Endodermal cell (in vitro differentiated cells): ENCODE data around the gene MTUS2. TPM values are rescaled to one million over a fixed set of nuclear protein-coding genes. Genes with fewer than 3 reads are reported as not detected.

Experiments used
- DNase-seq: peaks from one replicate; pipeline ENCODE4 v3.0.0-alpha.2; 2017
- H3K27ac ChIP-seq: 2 replicates; pipeline ENCODE4 v1.5.1; 2013; ENCODE audit warnings: mild to moderate bottlenecking, low read depth, low read length, moderate library complexity
- H3K27me3 ChIP-seq: 2 replicates; pipeline ENCODE4 v1.6.1; 2013; ENCODE audit warnings: mild to moderate bottlenecking, low read length, moderate library complexity; ENCODE audit not compliant: insufficient read depth, control insufficient read depth, poor library complexity, severe bottlenecking
- H3K36me3 ChIP-seq: 2 replicates; pipeline ENCODE4 v1.7.0; 2013; ENCODE audit warnings: mild to moderate bottlenecking, low read length, moderate library complexity; ENCODE audit not compliant: control insufficient read depth, insufficient read depth
- H3K4me1 ChIP-seq: one replicate; pipeline ENCODE4 v1.7.0; 2013; ENCODE audit warnings: low read length; ENCODE audit not compliant: control insufficient read depth, insufficient read depth
- H3K4me3 ChIP-seq: 2 replicates; pipeline ENCODE4 v1.5.1; 2013; ENCODE audit warnings: mild to moderate bottlenecking, low read length, moderate library complexity
- H3K9ac ChIP-seq: 2 replicates; pipeline ENCODE4 v1.6.1; 2013; ENCODE audit warnings: mild to moderate bottlenecking, low read length, moderate library complexity; ENCODE audit not compliant: poor library complexity, severe bottlenecking; ENCODE audit errors: extremely low read depth
- H3K9me3 ChIP-seq: 2 replicates; pipeline ENCODE4 v1.6.1; 2013; ENCODE audit warnings: mild to moderate bottlenecking, low read length, moderate library complexity; ENCODE audit not compliant: control insufficient read depth
- H3K27ac Mint-ChIP-seq: 2 replicates; pipeline ENCODE4 v1.8.0; 2020; ENCODE audit warnings: mixed read lengths
- H3K27me3 Mint-ChIP-seq: 2 replicates; pipeline ENCODE4 v1.8.0; 2021; ENCODE audit warnings: mild to moderate bottlenecking, mixed read lengths; ENCODE audit not compliant: insufficient read depth
- H3K36me3 Mint-ChIP-seq: 2 replicates; pipeline ENCODE4 v1.8.0; 2020; ENCODE audit warnings: low read depth, mixed read lengths
- H3K4me1 Mint-ChIP-seq: 2 replicates; pipeline ENCODE4 v1.8.0; 2020; ENCODE audit warnings: mixed read lengths
- H3K4me3 Mint-ChIP-seq: 2 replicates; pipeline ENCODE4 v1.8.0; 2020; ENCODE audit warnings: mild to moderate bottlenecking, moderate library complexity, mixed read lengths
- H3K9me3 Mint-ChIP-seq: 2 replicates; pipeline ENCODE4 v1.8.0; 2020; ENCODE audit warnings: mild to moderate bottlenecking, mixed read lengths
- CTCF ChIP-seq: fragments of 200-600 bp; sonication (generic); conservative IDR thresholded peaks from 2 replicates; pipeline ENCODE4 v1.5.0; 2021; ENCODE audit warnings: antibody characterized with exemption, mild to moderate bottlenecking
- WGBS, 2 experiments: methylation state at CpG; one replicate each; pipeline versions ENCODE4 v1.1.5 to v1.1.7; 2013; ENCODE audit warnings: missing lambda C conversion rate in 2 of 2, mixed read lengths in 1 of 2; ENCODE audit not compliant: insufficient coverage in 1 of 2, insufficient read length in 1 of 2; 5-methylcytosine and 5-hydroxymethylcytosine counted together
- total RNA-seq, 2 donors: library from RNA; stranded (reverse); fragmentation: NEBNext Ultra II Directional in 1 of 2; extraction: Animal tissue kit (Norgen Biotek cat#: 25700) in 1 of 2; gene quantifications; 2 replicates in 1 of 2; 3 replicates in 1 of 2; pipeline ENCODE4 v1.2.1, GENCODE V29; 2021

The MTUS2 gene
- total RNA-seq, 2 donors from 2014 or later = 1.2 to 1.3 TPM

DNA sequence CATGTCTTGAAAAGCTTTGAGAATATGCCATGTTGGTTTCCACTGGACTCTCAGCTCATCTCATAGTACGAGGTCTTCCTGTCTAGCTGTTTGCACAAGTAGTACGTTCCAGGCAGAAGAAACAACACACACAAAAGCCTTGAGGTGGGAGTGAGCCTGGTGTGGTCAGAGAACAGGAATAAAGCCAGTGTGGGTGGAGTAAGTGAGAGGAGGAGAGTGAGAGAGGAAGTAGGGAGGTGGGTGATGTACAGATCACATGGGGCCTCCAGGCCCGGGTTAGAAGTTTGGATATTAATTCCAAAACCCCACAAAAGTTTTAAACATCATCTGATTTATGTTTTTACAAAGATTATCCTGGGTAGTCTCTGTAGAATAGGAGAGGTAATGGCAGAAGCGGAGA lies 230.6 kb downstream of the MTUS2 start:
- H3K9ac ChIP-seq = no peak overlapping the region
- H3K4me1 ChIP-seq = no peaks in the 10 kb centered on the region
- H3K27ac Mint-ChIP-seq = no peak overlapping the region
- H3K4me1 Mint-ChIP-seq = peaks cover 7% of the 10 kb centered on the region
- no peak overlapping the region for H3K4me3 ChIP-seq
- WGBS, 2 experiments = 46 to 60% methylated on average over 3 of the region's 4 CpGs
- DNase-seq = no peak
- H3K27me3 ChIP-seq = no peaks in the 10 kb centered on the region
- H3K27me3 Mint-ChIP-seq = no peaks in the 10 kb centered on the region
- no peaks in the 10 kb centered on the region for H3K36me3 Mint-ChIP-seq
- H3K9me3 ChIP-seq = peaks cover 27% of the 10 kb centered on the region
- no peaks in the 10 kb centered on the region for H3K36me3 ChIP-seq
- no peak for TF ChIP-seq CTCF
- H3K27ac ChIP-seq = no peak overlapping the region
- peaks cover 8% of the 10 kb centered on the region for H3K9me3 Mint-ChIP-seq
- no peak overlapping the region for H3K4me3 Mint-ChIP-seq

DNA sequence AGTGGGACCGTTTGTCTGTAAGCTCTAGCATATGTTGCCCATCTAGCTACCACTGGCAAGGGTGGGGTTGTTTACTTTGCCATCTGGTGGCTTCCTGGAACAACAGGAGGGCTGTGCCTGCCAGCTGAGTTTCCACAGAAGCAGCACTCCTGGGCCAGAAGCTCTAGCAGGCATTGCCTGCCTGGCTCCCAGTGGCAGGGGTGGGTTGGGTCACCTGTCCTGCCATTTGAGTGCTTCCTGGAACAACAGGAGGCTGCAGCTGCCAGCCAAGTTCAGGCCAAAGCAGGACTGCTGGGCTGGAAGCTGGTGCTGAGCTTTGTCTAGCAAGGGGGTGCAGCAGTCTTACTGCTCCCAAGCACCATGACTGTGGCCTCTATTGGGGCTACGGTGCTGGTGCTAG lies 239.7 kb downstream of the MTUS2 start:
- 50 to 69% methylated on average over 1 to 2 of the region's 2 CpGs for WGBS, 2 experiments
- no peak overlapping the region for H3K27ac ChIP-seq
- no peak for DNase-seq
- H3K4me1 ChIP-seq = no peaks in the 10 kb centered on the region
- no peak overlapping the region for H3K27ac Mint-ChIP-seq
- no peak overlapping the region for H3K4me3 Mint-ChIP-seq
- no peaks in the 10 kb centered on the region for H3K4me1 Mint-ChIP-seq
- H3K27me3 Mint-ChIP-seq = no peaks in the 10 kb centered on the region
- H3K36me3 Mint-ChIP-seq = peaks cover 4% of the 10 kb centered on the region
- H3K27me3 ChIP-seq = no peaks in the 10 kb centered on the region
- H3K9me3 ChIP-seq = peaks cover 27% of the 10 kb centered on the region
- H3K9me3 Mint-ChIP-seq = peaks cover 6% of the 10 kb centered on the region
- no peak overlapping the region for H3K9ac ChIP-seq
- H3K4me3 ChIP-seq = no peak overlapping the region
- TF ChIP-seq CTCF = no peak
- H3K36me3 ChIP-seq = no peaks in the 10 kb centered on the region

GRCh38 chr13:29065142-29065541 lies 245.0 kb downstream of the MTUS2 start:
- Histone ChIP-seq H3K9ac (no peak overlapping the region), H3K9me3 (peaks cover 32% of the 10 kb centered on the region), H3K27ac (no peak overlapping the region), H3K27me3 (no peaks in the 10 kb centered on the region), H3K36me3 (no peaks in the 10 kb centered on the region), H3K4me1 (no peaks in the 10 kb centered on the region), H3K4me3 (no peak overlapping the region)
- no peaks in the 10 kb centered on the region for H3K27me3 Mint-ChIP-seq
- 71 to 83% methylated on average over 2 to 3 of the region's 3 CpGs for WGBS, 2 experiments
- no peak for DNase-seq
- H3K4me3 Mint-ChIP-seq = no peak overlapping the region
- H3K9me3 Mint-ChIP-seq = no peaks in the 10 kb centered on the region
- no peak for TF ChIP-seq CTCF
- H3K27ac Mint-ChIP-seq = no peak overlapping the region
- no peaks in the 10 kb centered on the region for H3K36me3 Mint-ChIP-seq
- H3K4me1 Mint-ChIP-seq = peaks cover 10% of the 10 kb centered on the region
